M059J (cell line): ENCODE measurements around the gene KCNQ1. TPM values are rescaled to one million over a fixed set of nuclear protein-coding genes. Genes with fewer than 3 reads are reported as not detected.

Experiments used
- DNase-seq: peaks from one replicate; pipeline ENCODE4 v3.0.0-alpha.2; 2012; ENCODE audit warnings: low read depth
- total RNA-seq: library from RNA; depleted of rRNA; stranded (reverse); fragments of >200 nt; shearing (Covaris generic); gene quantifications from 2 replicates; pipeline ENCODE4 v1.2.3, GENCODE V29; 2014

The KCNQ1 gene
- total RNA-seq, 1 experiment from 2014 or later: not detected

DNA sequence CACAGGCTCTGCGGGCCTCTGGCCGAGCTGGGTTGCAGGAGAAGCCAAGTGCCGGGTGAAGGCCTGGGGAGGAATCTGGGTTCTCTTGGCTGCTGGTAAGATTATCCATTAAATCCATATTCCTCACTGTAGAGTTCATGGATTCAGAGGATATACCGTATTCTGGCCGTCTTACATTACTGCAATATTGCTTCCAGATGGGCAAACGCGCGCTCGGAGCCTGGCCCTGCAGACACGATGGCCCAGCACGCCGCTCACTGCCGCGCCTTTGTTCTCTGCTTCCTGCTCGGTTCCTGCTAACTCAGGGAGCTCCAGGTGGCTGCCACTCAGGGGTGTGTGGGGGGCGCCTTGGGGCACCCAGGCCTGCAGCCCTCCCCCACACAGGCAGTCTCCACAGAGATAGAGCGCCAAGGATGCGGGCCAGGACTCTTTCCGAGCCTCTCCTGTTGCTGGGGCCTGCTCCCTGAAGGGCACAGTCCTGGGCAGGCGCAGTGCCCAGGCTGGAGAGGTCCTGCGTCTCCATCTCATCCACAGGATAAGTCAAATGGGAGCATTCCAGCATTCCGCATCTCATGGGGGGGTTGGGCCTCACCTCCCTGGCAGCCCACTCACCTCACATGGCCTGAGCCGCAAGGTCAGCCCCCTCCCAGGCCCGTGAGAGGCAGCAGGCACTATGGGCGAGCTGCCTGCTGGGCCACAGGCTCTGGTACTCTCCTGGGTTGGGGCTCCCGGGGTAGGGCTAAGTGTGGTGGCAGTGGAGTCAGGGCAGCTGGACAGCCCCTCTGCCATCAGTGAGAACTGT lies 269.1 kb downstream of the KCNQ1 start:
- no peak for DNase-seq

DNA sequence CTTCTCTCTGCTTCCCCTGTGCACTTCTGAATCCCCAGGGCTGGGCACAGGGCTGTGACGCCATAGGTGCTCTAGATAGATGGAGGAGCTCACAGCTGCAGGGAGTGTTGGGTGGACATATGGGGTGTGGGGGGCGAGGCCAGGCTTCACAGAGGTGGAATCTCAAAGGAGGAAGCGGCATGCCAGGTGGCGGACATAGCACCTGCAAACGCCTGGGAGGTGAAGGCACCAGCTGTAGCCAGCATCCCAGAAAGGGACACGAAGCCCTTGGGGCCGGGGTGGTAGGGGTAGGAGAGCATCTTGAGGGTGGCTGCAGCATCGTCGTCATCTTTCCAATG lies 269.6 kb downstream of the KCNQ1 start:
- DNase-seq: no peak

DNA sequence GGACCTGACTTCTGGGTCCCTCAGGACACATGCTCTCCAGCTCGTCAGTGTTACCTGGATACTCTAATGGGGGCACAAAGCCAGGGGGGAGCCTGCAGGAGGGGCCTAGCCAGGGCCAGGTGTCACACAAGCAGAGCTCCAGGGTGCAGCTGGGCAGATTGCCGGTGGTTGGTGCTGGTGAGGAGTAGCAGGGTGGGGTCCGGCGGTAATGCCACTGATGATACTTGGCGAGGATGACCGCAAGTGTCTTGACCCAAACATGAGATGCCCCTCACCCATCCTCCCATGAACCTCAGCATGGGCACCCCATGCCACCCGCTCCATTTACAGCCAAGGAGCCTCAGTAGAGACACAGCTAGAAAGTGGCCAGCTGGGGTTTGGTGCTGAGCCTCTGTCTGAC lies 270.1 kb downstream of the KCNQ1 start:
- no peak for DNase-seq

DNA sequence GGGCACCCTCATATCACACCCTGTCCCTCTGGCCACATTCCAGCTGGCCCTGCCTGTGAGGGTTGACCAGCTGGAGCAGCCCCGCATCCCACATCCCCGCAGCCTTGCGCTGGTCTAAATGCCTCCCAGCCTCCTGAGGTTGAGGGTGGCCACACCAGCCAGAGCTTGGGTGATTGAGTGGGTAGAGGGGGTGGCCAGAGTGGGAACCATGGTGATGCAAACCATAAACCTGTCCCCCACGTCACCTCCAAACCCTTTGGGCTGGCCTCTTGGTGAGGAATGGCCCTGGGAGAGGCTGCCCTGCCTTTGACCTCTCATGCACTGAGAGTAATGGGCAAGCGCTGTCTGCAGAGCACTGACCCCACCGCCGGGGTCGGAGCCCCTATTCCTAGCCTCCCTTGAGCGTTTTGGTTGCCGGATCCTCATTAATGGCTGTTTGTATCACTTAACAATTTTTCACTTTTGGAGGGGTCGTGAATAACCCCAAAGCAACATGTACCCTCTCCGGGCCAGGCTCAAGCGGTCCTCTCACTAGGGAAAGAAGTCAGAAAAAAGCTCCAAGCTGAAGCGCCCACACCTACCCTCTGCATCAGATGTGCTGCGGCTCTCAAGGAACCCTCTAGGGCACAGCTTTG lies 271.0 kb downstream of the KCNQ1 start:
- no peak for DNase-seq

DNA sequence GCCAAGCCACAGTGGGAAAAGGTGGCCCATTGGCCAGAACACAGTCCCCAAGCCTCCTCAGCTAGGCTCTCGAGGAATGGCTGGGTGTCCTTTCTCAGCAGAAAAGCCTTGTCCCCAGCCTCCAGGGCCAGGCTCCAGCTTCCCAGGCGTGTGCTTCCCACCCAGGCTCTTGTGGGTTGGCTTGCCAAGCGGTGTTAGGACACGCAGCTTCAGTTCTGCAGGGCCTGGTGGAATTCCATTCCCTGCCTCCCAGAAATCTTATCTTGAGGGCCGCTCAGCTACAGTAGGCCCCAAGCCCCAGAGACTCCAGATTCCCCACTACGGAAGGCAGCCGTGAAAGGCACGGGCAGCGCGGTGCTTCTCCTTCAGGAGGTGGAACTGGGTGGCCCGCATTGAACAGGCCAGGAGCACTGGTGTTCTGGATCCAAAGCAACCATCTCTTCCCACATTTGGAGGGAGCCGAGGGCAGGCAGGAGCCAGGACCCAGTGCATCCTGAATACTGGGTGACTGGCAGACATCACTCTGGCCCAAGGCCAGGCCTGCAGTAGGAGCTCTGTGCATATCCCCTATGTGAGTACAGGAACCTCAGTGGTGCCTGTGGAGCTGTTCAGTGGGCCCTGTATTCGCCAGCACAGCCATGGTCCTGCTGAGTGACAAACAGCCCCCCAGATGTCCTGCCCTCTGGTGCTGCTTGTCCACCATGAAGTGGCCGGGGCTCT lies 271.7 kb downstream of the KCNQ1 start:
- no peak for DNase-seq

DNA sequence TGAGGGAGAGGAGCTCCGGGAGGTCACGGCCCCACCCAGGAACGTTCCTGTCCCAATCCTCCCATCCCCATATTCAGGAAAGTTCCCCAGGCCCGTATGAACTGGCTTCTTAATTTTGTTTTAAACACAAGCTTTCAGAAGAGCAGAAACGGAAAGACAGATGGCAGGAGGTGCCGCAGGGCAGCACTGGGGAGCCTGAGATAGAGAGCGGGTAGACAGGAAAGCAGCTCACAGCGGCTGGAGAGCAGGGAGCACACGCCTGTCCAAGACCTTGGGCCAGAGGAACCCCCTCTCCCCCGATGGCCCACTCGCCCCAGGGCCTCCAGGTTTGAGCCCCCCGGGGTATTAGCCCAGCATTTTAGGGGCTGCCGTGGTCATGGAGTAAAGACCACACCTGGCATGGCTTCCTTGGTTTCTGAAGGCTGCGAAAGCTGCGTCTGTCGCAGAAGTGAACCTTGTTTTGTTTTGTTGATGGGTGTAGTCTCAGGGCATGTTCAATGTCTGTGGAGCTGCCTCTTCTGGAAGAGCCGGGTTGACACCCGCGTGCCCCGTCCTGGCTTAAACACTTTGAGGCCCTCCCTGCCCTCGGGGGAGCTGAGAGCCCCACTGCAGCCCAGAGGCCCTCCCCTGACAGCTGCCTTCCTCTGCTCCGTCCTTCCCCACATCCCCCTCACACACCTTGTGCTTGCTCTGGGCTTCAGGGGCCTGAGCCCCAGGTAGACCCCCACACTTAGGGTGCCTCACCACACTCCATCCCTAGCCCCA lies 272.9 kb downstream of the KCNQ1 start:
- DNase-seq: no peak

DNA sequence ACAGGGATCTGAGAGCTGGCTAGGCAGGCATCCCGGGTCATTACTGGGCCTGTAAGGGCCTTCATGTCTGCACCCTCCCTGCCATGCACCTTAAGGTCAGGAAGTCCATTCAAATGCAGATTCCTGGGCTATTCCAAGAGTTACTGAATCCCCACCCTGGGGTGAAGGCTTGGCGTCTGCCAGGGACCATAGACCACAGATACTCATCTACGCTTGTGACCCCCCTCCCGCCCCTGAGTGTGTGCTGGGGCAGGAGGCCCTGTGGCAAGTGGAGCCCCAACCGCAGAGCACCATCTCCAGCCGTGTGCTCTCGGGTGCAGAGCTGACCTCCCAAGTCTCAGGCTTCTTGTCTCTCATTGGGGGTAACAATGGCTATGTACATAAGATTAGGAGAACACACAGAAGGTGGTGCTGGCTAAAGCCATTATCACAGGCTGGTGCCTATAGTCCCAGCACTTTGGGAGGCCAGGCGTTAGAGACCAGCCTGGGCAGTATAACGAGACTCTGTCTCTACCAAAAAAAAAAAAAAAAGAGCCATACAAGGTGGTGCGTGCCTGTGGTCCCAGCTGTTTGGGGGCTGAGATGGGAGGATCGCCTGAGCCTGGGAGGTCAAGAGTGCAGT lies 274.1 kb downstream of the KCNQ1 start:
- no peak for DNase-seq

DNA sequence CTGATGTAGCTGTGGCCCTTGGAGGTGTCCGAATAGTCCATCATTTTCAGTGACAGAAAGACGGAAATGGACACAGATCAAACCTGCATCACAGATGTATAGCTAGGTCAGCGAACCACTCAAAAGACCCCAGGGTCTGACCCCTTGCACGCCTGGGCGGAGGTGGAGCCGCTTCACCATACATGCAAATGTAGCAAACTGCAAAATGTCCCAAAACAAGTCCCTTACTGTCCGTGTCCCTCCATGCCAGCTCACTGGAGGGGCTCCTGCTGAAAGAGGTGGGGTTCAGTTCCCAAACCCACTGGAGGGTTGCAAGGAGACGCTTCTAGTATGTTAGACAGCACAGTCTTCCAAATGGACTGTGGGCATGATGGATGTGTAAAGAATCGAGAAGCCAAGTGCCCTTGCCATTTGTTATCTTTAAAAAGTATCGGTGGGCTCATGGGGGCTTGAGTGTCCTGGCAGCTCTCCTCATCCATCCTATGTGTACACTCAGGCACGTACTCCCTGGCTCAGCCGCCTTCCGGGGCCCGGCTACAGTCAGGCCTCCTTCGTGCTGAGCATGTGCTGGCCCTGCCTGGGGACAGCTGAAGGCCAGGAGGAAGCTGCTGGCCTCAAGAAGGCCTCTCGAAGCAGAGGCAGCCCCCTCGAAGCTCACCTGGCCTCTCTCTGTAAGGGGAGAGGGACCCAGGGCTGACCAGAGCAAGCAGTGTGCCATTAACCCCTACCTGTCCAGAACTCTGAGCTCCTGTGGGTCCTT lies 275.2 kb downstream of the KCNQ1 start:
- no peak for DNase-seq

DNA sequence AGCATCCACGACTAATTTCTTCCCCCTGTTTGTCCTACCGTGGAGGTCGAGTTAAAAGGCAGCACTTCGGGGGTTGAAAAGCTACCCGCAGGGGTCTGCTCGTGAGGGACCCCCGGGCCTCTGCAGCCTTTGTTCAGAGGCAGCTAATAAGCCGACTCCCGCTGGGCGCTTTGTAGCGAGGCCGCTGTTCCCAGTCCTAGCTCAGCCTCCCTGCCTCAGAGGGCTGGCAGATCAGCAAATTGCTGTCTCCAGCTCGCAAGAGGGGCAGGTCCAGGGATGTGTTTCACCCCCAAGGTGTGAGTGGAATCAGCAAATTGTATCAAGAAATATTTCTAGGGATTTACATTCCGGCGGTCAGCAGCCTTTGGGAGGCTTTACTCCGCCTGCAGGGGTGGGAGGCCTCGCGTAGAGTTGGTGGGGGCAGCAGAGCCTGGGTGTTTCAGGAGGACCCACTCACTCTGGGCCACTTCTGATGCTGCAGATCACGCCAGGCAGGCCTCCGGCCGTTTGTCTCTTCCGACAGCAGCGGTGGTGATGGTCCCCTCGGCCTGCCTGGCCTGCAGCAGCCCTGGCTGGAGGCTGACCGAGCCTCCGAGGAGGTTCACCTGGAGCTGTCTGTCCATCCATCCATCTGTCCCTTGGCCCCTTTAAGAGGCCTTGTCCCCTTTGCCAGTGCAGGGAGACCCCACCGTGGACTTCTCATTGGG lies 276.6 kb downstream of the KCNQ1 start:
- no peak for DNase-seq

DNA sequence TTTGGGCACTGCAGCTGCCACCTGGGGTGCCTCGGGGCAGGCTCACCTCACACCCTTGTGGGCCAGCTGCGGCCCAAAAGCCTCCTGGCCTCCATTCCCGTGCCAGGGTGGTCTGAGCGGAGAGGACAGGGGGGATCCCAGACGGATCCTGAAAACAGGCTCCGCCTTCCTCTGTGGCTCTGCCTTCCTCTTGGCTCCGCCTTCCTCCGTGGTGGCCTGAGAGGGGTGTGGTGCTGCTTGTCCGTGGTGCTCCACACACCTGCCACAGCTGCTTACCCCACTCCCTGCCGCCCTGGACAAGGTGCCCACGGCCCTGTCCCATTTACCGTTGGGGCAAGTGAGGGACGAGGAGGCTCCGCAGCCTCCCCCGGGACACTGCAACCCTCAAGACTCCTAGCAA lies 278.1 kb downstream of the KCNQ1 start:
- DNase-seq: no peak

DNA sequence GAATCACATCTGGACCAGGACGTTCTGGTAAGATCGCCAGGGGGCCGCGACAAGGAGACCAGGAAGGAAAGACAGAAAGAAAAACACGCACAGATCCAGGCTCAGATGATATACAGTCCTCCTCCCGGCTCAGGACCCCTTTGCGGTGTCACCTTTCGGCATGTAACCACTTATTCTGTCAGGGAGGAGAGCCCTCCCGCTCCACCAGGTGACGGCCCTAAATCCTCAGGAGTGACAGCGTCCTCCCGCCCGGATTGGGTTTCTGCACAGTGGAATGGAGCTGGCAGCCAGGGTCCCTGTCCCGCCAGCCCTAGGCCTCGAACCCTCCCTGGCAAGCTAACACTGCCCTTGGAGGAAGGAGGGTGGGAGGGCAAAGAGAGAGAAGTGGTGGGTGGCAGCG lies 279.3 kb downstream of the KCNQ1 start:
- DNase-seq: no peak

DNA sequence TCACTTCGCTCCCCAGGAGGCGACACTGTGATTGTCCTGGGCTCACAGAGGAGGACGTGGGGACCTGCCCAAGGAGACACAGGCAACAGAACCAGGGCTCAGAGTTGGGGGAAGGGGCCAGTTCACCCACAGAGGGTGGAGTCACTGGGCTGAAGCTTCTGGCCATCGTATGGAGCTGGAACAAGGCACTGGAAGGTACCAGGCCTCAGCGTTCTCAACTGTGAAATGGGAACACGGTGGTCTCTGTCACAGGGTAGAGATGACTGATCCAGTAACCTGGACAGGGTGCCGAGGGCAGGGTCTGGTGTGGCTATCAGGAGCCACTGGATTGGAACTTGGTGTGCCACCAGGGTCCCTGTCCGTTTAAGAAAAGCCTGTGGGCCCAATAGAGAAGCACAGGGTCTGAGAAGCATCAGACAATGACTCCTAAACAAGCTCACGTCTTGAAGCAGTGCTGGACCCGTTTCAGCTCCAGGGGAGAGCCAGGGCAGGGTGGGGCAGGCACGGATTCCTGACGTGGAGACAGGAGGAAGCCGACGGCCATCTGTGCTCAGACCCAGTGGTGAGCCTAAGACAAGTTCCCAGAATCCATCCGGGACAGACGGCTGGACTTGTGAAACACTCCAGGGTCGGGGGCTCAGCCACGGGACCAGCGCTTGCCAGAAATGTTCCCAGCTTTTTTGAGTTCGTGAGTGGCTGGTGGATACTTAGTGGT lies 280.0 kb downstream of the KCNQ1 start:
- no peak for DNase-seq

DNA sequence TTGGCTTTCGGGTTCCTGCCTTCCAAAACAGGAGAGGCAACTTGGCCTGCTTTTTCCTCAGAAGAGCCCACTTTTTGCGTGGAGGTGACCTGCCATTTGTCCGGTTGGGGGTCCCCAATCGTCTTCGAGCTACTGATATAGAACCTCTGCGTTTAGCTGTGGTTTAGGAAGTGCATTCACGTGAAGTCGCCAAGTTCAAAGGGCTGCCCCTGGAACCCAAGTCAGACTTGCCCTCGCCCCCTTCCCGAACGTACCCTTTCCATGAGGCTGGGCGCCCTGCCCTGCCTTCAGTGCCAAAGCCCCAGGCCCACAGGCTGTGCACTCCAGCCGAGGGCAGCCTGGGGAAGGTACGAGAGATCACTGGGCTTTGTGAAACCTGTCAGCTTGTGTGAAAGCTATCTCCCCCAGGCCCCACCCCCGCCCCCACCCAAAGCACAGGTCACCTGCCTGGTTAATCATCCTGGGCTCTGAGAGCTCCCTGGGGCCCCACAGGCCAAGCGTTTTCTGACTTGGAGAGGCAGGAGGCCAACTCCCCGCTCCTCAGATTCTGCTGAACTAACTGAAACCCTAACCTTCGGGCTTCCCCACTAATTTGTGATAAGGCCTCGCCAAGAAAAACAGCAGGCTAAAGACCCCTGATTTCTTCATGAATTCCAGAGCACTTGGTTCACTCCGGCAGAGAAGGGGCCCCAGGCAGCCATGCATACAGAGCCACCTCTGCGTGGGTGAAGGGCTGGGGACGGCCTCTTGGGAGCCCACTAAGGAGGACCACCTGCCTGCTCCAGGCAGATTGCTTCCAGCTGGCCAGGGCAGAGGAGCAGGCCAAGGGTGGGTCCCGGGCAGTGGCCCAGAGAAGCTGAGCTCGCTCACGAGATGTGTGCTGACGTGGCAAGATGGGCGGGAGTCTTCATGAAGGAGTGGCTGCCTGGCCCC lies 280.8 kb downstream of the KCNQ1 start:
- DNase-seq: no peak

DNA sequence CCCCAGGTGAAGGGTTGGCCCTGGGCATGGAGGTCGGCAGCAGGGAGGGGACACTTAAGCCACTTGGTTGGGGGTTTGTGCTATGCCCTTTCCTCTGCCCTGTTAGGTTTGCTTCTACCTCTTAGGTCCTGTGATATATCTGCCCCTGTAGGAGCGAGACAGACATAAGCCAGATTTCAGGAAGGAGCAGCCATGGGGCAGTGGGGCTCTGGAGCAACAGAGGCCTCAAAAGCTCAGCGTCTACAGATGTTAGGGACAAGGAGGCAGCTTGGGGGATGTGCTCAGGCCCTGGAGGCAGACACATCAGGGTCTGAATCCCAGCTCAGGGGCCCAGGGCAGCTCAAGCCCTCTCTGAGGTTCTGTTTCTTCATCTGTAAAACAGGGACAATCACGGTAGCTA lies 282.2 kb downstream of the KCNQ1 start:
- no peak for DNase-seq

DNA sequence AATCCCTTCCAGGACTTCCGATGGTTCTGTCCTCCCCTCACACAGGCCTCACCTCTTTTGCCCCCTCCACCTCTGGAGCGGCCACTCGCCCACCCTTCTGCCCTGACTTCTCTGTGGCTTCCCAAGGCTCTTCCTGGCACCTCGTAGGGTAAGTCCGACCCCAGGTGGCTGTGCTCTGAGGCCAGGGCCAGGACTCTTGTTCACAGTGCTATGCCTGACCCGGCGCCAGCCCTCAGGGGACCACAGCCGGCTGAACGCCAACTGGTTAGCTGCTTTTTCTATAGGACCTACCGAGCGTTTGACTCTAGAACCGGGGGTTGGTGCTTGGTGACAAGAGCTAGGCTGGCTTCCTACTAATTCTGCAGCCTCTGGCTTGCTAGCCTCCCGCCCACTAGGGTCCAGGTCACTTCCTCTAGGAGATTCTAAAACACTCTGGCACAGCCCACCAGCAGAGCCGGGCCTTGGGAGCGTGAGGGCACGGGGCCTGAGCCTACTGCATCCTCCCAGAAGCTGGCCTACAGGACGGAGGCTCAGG lies 283.4 kb downstream of the KCNQ1 start:
- no peak for DNase-seq

DNA sequence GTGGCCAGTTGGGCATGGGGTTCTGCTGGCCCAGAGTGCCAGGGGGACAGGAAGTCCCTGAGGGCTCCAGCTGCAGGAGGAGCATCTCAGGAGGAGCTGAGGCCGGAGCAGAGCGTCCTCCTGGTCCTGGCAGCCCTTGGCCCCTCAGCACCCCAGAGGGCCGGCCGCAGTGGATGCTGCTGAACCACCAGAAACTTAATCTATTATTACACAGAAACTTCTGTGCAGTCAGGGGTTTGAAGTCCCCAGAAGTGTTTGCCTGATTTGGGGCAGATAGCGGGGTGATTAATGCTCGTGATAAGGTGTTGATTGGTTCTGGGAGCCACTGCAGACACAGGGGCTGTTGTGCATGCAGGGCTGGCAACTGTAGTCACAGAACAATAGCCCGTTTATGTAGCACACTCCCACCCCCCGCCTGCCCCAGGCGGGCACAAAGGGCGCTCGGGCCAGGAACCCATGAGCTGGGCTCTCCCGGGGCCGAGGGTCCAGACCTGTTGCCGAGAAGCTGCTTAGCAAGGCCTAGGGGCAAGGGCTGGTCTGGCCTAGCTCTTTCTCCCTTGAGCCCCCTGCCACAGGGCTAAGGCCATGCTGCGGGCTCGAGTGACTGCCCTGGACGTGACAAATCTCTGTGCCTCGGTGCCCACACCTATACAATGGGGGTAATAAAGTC lies 284.0 kb downstream of the KCNQ1 start:
- DNase-seq: no peak

DNA sequence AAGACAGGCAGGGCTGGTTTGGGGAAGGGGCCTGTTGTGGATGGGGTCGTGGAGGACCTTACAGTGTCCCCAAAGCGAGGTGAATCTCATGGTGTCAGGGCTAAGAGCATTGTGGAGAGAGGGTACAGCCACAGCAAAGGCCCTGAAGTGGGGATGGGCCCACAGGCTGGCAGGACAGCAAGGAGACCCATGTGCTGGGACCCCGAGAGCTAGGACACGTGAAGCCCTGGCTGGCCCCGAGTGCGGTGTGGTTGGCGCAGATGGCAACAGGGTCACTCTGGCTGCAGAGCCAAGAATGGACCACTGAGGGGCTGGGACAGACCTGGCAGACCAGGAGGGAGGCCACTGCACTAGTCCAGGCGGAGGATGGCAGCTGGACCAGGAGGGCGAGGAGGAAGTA lies 285.0 kb downstream of the KCNQ1 start:
- DNase-seq: no peak
